ENCODE data around the gene ECSIT. TPM values are rescaled to one million over a fixed set of nuclear protein-coding genes. Genes with fewer than 3 reads are reported as not detected.

Gene ECSIT, protein sequence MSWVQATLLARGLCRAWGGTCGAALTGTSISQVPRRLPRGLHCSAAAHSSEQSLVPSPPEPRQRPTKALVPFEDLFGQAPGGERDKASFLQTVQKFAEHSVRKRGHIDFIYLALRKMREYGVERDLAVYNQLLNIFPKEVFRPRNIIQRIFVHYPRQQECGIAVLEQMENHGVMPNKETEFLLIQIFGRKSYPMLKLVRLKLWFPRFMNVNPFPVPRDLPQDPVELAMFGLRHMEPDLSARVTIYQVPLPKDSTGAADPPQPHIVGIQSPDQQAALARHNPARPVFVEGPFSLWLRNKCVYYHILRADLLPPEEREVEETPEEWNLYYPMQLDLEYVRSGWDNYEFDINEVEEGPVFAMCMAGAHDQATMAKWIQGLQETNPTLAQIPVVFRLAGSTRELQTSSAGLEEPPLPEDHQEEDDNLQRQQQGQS
- 28.5 and 34.9 TPM in 2 replicates for total RNA-seq

DNA sequence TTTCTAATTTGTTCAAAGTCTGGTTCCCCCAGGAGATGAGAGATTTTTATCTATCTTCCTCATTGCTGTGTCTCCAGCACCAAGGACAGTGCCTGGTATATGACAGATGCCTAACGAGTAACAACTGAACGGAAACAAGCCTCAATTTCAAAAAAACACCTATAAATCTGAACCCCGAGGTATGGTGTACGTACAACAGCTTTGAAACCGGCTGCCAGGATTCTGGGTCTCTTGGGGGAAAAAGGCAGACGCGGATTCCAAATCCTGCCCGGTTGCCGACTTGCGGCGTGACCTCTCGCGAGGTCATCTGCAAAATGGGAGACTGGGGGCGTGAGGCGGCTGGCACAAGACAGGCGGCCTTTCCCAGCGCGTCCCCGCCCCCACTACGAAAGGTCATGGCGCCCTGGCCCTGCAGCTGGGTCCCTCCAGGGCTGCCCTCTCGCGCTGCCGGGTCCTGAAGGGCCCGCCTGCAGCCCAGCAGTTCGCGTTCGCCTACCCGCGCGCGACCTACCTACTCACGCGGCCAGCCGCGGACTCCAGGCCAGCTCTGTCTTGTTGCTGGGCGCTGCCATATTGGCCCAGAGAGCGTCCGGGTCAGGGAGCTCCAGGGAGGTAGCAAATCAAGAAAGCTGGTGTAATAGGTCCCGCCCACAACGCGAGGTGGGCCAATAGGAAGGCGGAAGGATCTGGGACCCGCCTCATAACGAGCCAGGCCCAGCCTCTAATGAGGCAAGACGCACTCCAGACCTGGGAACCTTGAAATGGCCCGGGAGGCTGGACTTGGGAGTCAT, at the start of gene ECSIT:
ECSIT (minus strand) TSS at position 584 of the 791 bp plus-strand sequence. CDS start 9,964 bp downstream, outside the sequence.

DNA sequence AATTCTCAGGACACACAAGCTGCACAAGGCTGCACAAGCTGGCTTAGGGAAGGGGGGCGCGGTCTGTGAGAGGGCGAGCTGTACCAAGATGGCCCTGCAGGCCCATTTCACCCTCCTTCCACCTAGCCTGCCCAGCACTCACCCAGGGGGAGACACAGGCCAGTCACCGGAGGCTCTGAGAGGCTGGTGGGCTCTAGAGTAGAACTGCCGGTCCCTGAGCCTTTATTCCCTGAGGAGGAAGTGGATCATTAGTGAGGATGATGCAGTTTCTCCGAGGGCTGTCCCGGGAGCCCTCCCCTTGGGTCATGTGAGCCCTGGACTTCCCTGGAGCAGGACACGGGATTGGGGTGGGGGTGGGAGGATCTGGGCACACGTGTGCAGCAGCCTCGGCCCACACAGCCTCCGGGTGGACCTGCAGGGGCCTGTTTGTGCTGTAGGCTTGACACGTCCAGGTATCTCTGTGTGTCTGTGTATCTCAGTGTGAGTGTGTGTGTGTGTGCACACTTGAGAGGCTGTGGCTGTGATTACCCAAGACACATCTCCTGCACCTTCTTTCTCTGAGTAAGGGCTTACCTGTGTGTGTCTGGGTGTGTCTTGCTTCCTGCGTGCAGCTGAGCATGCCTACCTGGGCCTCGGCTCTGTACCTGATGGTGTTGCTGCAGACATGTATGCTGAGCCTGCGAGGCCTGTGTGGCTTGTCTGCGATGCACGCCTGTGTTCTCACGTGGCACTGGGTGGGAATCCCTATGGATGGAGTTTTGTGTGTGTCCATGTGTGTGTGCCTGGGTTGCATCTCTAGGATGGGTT, 48.7 kb upstream of the ECSIT start, which contains the start of gene ACP5:
ACP5 (minus strand) TSS at position 195 of the 807 bp plus-strand sequence. CDS start 328 bp downstream, outside the sequence.

DNA sequence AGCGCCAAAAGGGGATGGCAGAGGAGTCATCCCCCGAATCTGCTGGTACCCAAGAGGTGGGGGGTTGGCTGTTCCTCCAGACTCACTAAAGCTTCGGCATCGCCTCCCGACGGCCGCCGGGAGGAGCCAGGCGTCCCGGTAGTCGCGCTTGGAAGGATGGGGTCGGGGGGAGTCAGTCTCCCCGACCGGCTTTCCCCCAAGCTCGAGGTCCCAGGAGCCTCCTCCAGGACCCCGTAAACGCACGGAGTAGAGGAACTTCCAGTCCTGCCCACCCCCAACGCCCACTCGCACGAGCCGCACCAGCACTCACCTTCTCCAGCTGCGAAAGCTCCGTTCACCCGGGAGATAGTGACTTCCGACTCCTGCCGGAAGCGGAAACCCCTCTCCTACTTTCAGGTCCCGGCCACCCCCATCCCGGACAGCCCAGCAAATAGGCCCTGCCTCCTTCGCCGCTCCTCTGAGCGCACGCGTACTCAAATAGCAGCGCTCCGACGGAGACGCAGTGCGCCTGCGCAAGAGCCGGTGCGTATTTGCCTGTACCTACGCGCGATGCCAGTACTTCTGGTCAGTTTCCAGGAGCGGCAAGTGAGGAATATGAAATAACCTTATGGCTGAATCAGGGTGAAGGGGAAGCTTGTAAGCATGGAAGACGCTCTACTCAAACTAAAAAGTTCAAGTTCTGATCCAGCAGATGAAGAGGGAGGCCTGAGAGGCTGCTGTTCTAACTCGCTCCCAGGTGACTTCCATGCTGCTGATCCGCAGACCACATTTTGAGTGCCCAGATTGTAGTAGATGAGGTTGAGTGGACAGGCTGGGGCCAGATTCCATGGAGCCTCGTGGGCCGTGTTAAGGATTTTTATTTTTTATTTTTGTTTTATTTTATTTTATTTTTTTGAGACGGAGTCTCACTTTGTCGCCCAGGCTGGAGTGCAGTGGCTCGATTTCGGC, 30.2 kb upstream of the ECSIT start, which contains the start of gene ELOF1:
ELOF1 (minus strand) TSS at position 350 of the 948 bp plus-strand sequence. CDS start 4,883 bp downstream, outside the sequence.

DNA sequence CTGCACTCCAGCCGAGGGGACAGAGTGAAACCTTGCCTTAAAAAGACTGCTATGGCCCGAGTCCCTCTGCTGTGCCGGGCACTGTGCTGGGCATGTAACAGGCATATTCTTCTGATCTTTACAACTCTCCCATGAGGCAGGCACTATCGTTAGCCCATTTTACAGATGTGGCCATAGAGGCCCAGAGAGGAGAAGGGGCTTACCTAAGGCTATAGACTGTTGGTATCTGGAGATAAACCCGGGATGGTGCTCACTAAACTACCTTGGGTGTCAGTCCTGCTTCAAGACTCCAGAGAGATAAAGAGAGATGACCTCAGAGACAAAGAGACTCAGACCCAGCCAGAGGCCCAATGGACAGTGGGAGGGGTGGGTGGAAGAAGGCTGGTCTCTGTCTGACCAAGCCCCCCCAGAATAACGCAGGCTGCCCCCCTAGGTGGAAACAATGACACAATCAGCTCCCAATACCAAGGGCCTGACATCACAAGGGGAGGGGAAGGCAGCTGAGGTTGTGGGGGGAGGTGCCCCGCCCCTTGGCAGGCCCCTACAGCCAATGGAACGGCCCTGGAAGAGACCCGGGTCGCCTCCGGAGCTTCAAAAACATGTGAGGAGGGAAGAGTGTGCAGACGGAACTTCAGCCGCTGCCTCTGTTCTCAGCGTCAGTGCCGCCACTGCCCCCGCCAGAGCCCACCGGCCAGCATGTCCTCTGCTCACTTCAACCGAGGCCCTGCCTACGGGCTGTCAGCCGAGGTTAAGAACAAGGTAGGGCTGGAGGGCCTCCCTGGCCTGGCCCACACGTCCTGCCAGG, 9.5 kb upstream of the ECSIT start, which contains the start of gene CNN1:
CNN1 (plus strand) TSS at position 620 of the 805 bp plus-strand sequence; CDS start at position 697, 77 bp downstream.

DNA sequence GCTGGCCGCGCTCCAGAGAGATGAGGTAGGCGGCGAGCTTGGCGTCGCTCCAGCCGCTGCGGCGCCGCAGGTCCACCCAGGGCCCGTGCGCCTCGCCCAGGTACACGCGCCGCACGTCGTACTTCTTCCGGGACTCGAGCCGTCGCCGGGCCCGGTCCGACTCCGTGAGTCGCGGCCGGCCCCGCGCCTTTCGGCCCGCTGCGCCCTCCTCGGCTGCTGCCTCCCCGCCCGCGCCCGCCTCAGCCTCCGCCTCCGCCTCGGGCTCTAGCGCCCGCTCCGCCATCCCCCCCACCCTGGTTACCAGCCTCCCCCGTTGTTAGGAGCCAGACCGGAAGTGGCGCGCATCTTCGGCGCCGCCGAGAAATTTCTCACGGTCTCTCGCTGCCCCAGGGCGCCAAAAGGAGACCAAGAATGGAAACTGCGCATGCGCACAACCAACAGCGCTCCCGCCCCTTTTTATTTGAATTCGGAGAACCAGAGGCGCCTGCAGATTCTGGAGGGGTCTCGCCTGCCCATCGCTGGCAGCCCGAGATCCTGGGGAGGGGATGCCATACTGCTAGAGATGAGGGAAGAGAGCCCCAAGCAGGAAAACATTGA, 23.3 kb downstream of the ECSIT start, which contains the start of gene ZNF653:
ZNF653 (minus strand) TSS at position 336 of the 597 bp plus-strand sequence; CDS start at position 283, 53 bp downstream.

DNA sequence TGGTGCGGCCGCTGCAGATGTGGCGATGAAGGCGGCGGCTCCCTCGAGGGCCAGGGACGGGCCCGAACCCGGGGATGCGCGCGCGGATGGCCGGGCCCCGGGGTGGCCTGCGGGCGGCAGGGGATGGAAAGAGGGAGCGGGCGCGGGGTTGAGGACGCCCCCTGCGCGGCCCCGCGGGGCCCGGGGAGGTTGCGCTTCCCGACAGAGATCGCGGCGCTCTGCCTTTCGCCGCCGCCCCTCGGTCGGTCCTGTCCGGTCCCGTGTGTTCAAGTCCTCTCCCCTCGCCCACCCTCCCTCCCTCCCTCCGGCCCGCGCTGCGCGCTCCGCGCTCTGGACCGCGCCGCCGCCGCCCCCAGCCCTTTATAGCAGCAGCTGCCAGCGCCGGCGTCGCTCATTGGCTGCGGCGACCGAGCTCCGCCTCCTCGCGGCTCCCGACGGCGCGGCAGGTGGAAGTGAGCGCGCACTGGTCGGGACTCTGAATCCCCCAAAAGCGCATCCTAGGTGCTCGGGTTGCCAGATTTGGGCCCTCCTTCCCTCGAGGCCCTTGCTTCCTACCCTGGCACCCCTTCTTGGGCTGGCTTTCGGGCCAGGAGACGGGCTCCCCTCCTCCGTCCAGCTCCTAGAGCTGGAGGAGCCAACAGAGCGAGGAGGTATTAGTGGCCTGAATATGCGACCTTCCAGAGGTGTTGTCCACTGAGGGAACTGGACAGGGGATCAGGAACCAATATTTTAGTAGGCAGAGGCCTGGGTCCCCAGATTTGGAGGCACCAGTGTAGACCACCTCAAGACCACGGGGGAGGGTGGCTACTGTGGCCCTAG, 48.0 kb downstream of the ECSIT start, which contains the start of gene ELAVL3:
ELAVL3 (minus strand) TSS at position 332 of the 819 bp plus-strand sequence. CDS start 438 bp downstream, outside the sequence.

Other genes starting within 250 kb of the ECSIT start
- not detected in 2 replicates for gene TSPAN16, start 233.0 kb downstream of the ECSIT start, total RNA-seq
- 75.5 and 131 TPM in 2 replicates for gene RAB3D, start 189.5 kb downstream of the ECSIT start, total RNA-seq
- gene TMEM205, start 182.9 kb downstream of the ECSIT start, total RNA-seq = 48.2 and 91.9 TPM in 2 replicates
- gene CCDC159, start 182.6 kb downstream of the ECSIT start, total RNA-seq = 4.1 and 10.9 TPM in 2 replicates
- gene PLPPR2, start 173.7 kb downstream of the ECSIT start, total RNA-seq = 3.8 and 5.5 TPM in 2 replicates
- gene SWSAP1, start 154.5 kb downstream of the ECSIT start, total RNA-seq = 0.57 and 0.68 TPM in 2 replicates
- gene EPOR, start 144.8 kb downstream of the ECSIT start, total RNA-seq = 0.68 and 0.71 TPM in 2 replicates
- 0.21 TPM in 1 of 2 replicates, not detected in the other for gene RGL3, start 109.8 kb downstream of the ECSIT start, total RNA-seq
- gene ODAD3, start 94.0 kb downstream of the ECSIT start, total RNA-seq = 0.07 TPM in 1 of 2 replicates, not detected in the other
- gene PRKCSH, start 93.5 kb downstream of the ECSIT start, total RNA-seq = 94.0 and 217 TPM in 2 replicates
- not detected in 2 replicates for gene ELAVL3, start 48.1 kb downstream of the ECSIT start, total RNA-seq
- gene ZNF653, start 23.3 kb downstream of the ECSIT start, total RNA-seq = 4.3 and 4.8 TPM in 2 replicates
- 2.3 TPM in 1 of 2 replicates, not detected in the other for gene CNN1, start 9.7 kb upstream of the ECSIT start, total RNA-seq
- 23.3 and 25.6 TPM in 2 replicates for gene ELOF1, start 30.1 kb upstream of the ECSIT start, total RNA-seq
- 8.9 and 52.9 TPM in 2 replicates for gene ACP5, start 48.5 kb upstream of the ECSIT start, total RNA-seq
- 20.8 and 25.8 TPM in 2 replicates for gene ZNF627, start 68.3 kb upstream of the ECSIT start, total RNA-seq
- gene ZNF823, start 209.8 kb upstream of the ECSIT start, total RNA-seq = 4.1 and 7.5 TPM in 2 replicates
- 8.2 and 8.8 TPM in 2 replicates for gene ZNF441, start 237.9 kb upstream of the ECSIT start, total RNA-seq

All from nasal cavity respiratory epithelium epithelial cell of viscerocranial mucosa (primary cell).